Stimulated activated CD8-positive, alpha-beta memory T cell treated with anti-CD3 and anti-CD28 coated beads, Interleukin-2, amount 100 ng/mL, for 1 hour (primary cell): ENCODE data around the gene POU2F3.

Source experiments
- DNase-seq, 2 donors: peaks; one replicate each; pipeline ENCODE4 v3.0.0-alpha.2; 2020; ENCODE audit warnings: low read depth in 2 of 2

The POU2F3 gene

DNA sequence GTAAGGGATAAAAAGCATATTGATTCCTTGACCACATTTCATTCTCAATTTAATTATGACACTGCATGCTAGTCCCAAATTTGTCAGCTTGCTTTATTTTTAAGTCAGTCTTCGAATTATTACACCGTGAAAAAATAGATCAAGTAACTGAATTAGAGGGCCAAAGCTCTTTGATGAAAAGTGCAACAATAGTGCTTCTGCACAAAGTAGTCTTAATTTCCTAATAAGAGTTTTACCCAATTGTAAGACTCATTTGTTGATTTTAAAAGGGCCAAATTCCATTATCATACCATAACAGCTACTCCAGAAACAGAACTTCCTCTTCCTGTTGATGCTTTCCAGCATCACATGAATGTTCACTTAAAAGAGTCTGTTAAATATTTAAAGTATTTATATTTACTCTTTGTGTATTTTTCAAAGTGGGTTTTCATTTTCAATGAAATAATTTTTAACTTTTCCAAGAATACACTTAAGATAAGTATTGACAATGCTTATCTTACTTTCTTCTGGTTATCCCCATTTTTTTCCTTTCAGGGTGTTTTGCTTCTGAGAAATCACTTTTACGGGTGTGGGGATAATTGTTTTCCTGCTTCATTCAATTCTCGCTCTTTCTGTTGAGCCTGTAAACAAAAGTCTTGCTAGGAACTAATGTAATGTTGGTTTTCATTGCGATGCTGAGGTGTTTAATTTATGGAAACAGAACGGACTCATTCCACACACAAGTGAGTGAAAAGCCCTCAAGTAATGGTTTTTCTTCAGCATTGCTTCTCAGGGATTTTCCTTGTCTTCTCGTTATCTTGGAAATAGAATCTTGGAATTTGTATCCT is 98.4 kb downstream of the POU2F3 start:
- no peak for DNase-seq

DNA sequence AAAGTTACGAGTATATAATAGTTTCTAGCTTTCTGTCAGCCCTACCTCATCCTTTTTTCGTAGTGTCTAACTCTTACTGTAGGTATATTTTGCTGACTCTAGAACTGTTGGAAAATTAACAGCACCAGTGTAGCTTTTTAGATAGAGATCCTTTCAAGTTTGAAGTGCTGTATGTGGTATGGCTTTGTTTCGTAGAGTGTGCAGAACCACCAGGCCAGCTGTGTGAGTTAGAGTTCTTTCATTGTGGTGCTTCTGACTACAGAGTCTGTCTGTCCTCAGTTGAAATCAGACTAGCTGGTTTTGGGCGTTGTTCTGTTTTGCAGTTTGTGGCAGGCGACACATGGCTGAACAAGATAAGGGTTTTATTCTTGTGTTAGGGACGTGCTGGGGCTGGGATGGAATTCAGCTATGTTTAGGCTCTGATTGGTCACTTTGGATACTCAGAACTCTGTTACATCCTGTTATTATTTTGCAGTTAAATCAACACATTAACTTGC is 99.5 kb downstream of the POU2F3 start:
- DNase-seq: no peak

DNA sequence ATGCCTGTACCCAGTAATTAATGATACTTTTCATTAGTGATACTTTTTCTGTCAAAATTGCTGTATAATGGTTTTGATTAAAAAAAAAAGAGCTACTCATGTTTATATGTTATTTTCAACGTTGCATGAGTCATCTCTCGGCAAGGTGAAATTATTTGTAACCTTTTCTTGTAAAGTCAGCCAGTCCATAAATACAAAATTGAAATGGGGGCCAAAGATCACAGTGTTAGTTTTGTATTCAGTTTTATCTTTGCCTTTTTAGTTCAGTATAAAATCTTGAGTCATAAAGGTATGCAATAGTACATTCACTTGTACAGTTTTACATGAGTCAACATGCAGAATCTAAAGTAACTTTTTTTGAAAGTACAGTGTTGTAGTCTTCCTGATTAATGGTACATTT is 100.6 kb downstream of the POU2F3 start:
- DNase-seq: no peak

DNA sequence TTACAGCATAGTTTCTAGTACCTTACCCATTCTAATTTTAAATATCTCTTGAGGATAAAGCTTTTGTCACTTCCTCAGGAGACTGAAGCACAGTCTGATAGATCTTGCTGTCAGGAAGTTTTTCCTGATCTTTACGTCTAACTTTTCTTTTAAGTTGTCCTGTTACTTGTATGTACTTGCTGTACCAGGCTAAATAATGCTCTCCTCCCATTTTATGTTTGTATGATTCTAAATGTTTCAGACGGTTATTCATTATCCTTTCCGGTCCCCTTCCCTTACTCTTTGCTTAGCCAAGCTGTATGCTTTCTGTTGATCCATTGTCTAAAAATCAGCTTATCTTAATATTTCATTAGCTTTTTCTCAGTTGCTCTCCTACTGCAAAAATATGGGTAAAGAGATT is 102.3 kb downstream of the POU2F3 start:
- no peak for DNase-seq

GRCh38 chr11:120342678-120343077 is 102.7 kb downstream of the POU2F3 start:
- no peak for DNase-seq

GRCh38 chr11:120343429-120343828 is 103.5 kb downstream of the POU2F3 start:
- DNase-seq: no peak

DNA sequence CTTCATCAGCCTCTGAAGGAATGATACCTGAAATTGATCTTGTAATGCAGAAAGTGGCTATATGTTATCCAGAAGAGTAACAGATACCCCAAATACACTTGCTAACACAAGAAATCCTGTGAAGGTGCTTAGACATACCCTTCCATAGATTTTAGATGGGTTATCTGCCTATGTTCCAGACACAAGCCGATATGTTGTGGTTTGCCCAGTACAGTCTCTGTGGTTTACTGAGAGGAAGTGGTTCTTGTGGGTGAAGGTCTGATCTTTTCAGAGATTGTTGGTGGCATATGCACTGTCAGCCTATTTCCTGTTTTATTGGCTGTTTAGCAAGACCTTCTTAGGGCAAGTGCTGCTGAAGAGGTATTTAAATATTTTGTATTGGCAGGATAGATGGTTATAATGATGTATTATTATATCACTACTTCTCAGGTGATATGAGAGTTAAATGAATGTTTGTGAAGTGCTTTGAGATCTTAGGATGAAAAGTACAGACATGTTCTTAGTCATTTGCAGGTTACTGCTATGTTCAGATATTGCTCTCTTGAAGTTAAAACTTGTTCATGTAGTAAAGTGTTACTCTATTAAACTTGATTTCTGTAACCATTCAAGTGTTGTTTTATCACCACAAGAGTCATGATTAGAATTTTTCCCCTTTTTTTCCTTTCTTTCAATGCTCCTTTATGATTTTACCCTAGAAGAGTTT is 104.5 kb downstream of the POU2F3 start:
- DNase-seq: peak in 1 of 2 donors; percentile 11

- DNase-seq: no peak
These were observed 106.3 kb downstream of the POU2F3 start for GRCh38 chr11:120346233-120346632.

DNA sequence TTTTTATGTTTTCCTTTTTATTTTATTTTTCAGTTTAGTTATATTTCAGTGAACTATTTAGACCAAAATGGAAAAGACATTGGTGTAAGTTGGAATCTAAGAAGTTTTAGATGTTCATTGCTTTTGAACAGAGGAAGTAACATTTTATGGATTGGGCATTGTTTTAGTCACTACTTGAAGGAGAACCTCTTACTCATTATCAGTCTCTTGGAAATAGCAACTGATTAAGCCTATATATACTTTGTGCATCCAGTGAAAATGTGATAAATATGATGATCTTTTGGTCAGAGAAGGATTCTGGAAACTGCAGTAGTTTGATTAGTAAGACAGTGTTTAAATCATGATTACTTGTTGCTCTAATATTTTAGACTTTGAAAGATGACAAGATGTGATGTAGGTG is 110.7 kb downstream of the POU2F3 start:
- DNase-seq: no peak

DNA sequence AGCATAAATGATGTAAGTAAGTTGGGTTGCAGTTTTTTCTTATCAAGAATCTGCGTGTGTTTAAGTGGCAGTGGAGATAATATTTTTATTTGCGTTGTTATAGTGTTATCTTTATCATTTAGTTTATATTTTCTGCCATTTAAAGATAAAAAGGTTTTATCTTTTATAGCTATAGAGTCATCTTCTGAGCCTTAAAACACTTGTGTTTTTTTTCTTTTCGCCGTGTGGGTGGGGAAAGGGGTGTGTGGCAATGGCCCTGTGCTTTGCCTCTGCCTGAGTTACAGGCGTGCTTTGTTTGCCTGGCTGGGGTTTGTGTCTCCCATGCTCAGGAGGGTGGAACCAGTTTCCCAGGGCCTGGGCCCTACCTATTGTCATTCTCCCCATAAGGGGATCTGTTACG is 112.5 kb downstream of the POU2F3 start:
- DNase-seq: no peak

GRCh38 chr11:120354068-120354467 is 114.1 kb downstream of the POU2F3 start:
- no peak for DNase-seq

- no peak for DNase-seq
These were observed 114.8 kb downstream of the POU2F3 start for GRCh38 chr11:120354779-120355178.

DNA sequence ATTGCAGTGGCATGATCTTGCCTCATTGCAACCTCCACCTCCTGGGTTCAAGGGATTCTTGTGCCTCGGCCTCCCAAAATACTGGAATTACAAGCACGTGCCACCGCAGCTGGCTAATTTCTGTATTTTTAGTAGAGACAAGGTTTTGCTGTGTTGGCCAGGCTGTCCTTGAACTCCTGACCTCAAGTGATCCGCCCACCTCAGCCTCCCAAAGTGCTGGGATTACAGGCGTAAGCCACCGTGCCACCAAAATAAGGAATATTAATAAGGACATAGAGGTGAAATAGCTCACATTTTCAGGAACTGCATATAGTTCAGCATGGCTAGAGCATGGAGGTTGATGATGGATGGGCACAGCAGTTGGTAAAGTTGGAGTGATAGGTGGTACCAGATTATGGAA is 117.7 kb downstream of the POU2F3 start:
- DNase-seq: no peak

- no peak for DNase-seq
These were observed 118.8 kb downstream of the POU2F3 start for GRCh38 chr11:120358729-120359128.

- DNase-seq: no peak
These were observed 123.5 kb downstream of the POU2F3 start for GRCh38 chr11:120363436-120363835.

DNA sequence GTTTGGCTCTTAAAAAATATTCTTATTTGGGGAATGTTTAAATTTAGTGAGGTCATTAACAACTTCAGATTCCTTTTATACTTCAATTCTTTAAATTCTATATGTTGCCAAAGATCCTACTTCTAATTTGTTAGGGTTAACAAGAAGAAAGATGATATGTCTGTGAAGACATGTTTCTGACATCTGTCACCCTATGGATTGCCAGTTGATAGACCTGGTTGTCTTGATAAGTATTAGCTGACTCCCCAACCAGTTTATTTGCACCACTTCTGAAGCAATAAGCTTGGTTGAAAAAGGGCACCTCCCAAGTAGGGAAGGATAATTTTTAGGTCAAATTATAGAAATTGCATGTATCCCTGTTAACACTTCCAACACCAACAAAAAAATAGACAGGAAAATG is 125.6 kb downstream of the POU2F3 start:
- DNase-seq: no peak
